Left ventricle myocardium inferior (tissue), 1 donor: ENCODE data around the gene OR4E2. TPM values are rescaled to one million over a fixed set of nuclear protein-coding genes. Genes with fewer than 3 reads are reported as not detected.

Source experiments
- DNase-seq: peaks from one replicate; pipeline ENCODE4 v3.0.0-alpha.2; 2020
- H3K27ac ChIP-seq: fragments of 200-600 bp; replicated peaks from 2 replicates; pipeline ENCODE4 v1.8.0; 2021
- H3K27me3 ChIP-seq: fragments of 200-600 bp; 2 replicates; pipeline ENCODE4 v1.8.0; 2021; ENCODE audit warnings: low read depth
- H3K36me3 ChIP-seq: fragments of 200-600 bp; 2 replicates; pipeline ENCODE4 v1.8.0; 2021
- H3K4me1 ChIP-seq: fragments of 200-600 bp; 2 replicates; pipeline ENCODE4 v1.8.0; 2021
- H3K4me3 ChIP-seq: fragments of 200-600 bp; 2 replicates; pipeline ENCODE4 v1.8.0; 2021; ENCODE audit warnings: mild to moderate bottlenecking, moderate library complexity
- H3K9me3 ChIP-seq: fragments of 200-600 bp; replicated peaks from 2 replicates; pipeline ENCODE4 v1.8.0; 2021
- intact Hi-C: fragments of 100-400 bp; cut with micrococcal nuclease; formaldehyde crosslinking; loops from one replicate; pipeline ENCODE4 v1.11.0; 2022
- total RNA-seq: library from RNA; stranded (reverse); fragmentation: NEBNext Ultra II Directional; extraction: Animal tissue kit (Norgen Biotek cat#: 25700); gene quantifications from one replicate; pipeline ENCODE4 v1.2.1, GENCODE V29; 2021
- TF ChIP-seq, protein P1 (sequence below): fragments of 200-600 bp; IDR thresholded peaks from 2 replicates; pipeline ENCODE4 v1.8.0; 2021; ENCODE audit warnings: antibody characterized with exemption, mild to moderate bottlenecking, borderline replicate concordance
- donor health status: DM: no; HTN: yes; CAD: no; lungs with severe emphysema.

The OR4E2 gene
- total RNA-seq, 1 donor from 2014 or later = not detected

DNA sequence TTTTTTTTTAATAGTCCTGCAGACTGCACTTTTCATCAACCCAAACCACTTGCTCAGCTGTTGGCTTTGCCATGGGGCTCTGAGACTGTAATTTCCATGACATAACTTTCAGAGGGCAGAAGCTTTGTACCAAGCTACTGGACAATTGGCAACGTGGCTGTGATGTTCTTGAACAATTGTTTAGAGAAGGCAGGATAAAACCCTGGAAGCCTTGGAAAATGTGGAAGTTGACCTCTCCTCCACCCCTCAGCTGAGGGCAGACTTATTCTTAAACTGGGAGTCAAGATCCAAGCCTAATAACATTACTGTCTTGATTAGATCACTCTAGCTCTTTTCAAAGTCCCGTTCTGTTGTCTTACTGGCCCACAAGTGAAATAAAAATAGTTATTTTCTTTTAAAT is 17.7 kb downstream of the OR4E2 start:
- TF ChIP-seq, protein P1, sequence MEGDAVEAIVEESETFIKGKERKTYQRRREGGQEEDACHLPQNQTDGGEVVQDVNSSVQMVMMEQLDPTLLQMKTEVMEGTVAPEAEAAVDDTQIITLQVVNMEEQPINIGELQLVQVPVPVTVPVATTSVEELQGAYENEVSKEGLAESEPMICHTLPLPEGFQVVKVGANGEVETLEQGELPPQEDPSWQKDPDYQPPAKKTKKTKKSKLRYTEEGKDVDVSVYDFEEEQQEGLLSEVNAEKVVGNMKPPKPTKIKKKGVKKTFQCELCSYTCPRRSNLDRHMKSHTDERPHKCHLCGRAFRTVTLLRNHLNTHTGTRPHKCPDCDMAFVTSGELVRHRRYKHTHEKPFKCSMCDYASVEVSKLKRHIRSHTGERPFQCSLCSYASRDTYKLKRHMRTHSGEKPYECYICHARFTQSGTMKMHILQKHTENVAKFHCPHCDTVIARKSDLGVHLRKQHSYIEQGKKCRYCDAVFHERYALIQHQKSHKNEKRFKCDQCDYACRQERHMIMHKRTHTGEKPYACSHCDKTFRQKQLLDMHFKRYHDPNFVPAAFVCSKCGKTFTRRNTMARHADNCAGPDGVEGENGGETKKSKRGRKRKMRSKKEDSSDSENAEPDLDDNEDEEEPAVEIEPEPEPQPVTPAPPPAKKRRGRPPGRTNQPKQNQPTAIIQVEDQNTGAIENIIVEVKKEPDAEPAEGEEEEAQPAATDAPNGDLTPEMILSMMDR = no peak
- H3K27me3 ChIP-seq = no peaks in the 10 kb centered on the region
- no peaks in the 10 kb centered on the region for H3K4me1 ChIP-seq
- no peak for DNase-seq
- no peak overlapping the region for H3K27ac ChIP-seq
- peaks cover 22% of the 10 kb centered on the region for H3K9me3 ChIP-seq
- H3K36me3 ChIP-seq = no peaks in the 10 kb centered on the region
- no peak overlapping the region for H3K4me3 ChIP-seq
- intact Hi-C loops = no loop called here

DNA sequence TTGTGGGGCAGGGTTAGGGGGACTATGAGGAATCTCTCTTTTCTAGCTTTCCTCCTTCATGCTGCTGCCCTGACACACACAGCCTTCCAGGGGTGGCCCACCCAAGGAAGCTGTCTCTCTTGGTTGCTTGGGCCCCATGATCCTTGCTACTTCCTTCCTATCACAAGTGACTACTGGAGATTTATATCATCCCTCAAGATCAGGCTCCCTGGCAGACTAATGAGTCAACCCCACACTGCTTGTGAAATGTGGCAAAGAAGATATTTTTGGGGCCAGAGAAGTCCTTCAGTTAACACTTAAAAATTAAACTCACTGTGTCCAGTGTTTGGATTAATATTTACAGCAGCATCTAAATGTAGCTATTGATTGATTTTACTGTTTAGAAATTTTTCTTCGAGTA is 18.5 kb downstream of the OR4E2 start:
- no peak overlapping the region for H3K27ac ChIP-seq
- peaks cover 25% of the 10 kb centered on the region for H3K9me3 ChIP-seq
- H3K4me3 ChIP-seq = no peak overlapping the region
- intact Hi-C loops = no loop called here
- no peaks in the 10 kb centered on the region for H3K4me1 ChIP-seq
- H3K36me3 ChIP-seq = no peaks in the 10 kb centered on the region
- H3K27me3 ChIP-seq = no peaks in the 10 kb centered on the region
- TF ChIP-seq, protein P1 = no peak
- DNase-seq = no peak

DNA sequence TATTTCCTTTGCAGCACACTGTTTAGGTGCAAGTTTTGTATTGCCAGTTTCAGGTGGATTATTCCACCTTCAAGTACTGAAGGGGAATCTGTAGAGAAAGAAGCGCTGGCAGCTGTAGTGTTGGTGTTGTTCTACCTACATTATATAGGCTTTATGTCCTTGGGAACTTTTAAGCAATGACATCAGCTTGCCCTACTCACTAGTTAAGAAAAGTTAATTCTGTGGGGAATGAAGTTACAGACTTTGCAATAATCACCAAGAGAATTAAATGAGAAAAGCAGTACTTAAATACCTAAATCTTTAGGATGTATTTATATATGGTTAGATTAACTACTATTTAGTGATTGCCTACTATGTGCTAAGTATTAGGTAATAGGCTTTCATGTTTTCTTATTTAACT is 20.1 kb downstream of the OR4E2 start, which contains the start of gene OR4E1:
Gene OR4E1 (minus strand): TSS at position 101 of the 400 bp plus-strand sequence. CDS start 2,883 bp downstream, outside the sequence.
- peaks cover 25% of the 10 kb centered on the region for H3K9me3 ChIP-seq
- TF ChIP-seq, protein P1 = no peak

DNA sequence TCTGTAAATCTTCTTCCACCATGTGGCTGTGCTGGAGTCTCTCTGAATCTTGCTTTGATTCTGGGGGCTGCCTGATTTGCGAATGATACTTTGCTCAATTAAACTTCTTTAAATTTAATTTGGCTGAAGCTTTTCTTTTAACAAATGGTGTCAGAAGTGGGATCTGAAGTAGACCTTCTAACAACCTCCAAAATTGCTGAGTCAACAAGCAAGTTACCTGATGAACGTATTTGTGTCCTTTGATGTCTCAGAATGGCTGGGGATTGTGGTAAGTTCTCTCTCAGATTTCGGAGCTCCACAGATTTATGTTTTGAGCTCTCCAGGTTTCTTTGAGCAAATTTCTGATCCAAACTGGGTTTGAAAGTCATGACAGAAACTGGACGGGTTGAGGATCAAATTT is 21.9 kb downstream of the OR4E2 start:
- Histone ChIP-seq H3K4me3 (no peak overlapping the region), H3K27me3 (no peaks in the 10 kb centered on the region), H3K4me1 (no peaks in the 10 kb centered on the region), H3K9me3 (peaks cover 25% of the 10 kb centered on the region), H3K27ac (no peak overlapping the region), H3K36me3 (no peaks in the 10 kb centered on the region)
- intact Hi-C loops = no loop called here
- TF ChIP-seq, protein P1 = no peak
- DNase-seq = no peak

More for the DNA sequence above, 20.1 kb downstream of the OR4E2 start, which contains the start of gene OR4E1:
- Histone ChIP-seq H3K4me3 (no peak within 1 kb of the TSS), H3K4me1 (no peaks in the 10 kb centered on the region), H3K27ac (no peak within 1 kb of the TSS), H3K36me3 (no peaks in the 10 kb centered on the region), H3K27me3 (no peaks in the 10 kb centered on the region)
- intact Hi-C loops = no loop called here
- DNase-seq = no peak

DNA sequence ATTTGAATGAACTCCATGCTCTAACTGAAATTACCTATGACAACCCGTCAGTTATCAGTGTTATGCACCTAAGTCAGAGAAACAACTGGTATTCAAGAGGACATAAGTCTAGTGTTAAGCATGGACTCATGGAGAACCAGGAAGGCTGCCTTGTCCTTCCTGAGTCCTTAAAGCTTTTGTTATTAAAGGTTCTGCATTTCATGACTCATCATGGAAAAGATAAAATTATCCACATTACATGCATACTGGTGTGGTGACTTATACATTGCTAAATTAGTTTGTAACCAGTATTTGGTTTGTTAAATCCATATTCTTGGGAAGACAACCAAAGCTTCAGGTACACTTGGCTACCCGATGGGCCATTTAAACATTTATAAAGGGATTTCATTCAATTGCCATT is 26.4 kb downstream of the OR4E2 start:
- H3K27ac ChIP-seq = no peak overlapping the region
- no peak for DNase-seq
- peaks cover 16% of the 10 kb centered on the region for H3K9me3 ChIP-seq
- intact Hi-C loops = no loop called here
- H3K36me3 ChIP-seq = no peaks in the 10 kb centered on the region
- no peak overlapping the region for H3K4me3 ChIP-seq
- TF ChIP-seq, protein P1 = no peak
- H3K27me3 ChIP-seq = no peaks in the 10 kb centered on the region
- no peaks in the 10 kb centered on the region for H3K4me1 ChIP-seq
